Measurements from ENCODE around the gene REST. TPM values are rescaled to one million over a fixed set of nuclear protein-coding genes. Genes with fewer than 3 reads are reported as not detected.

The REST gene
- total and polyA plus RNA-seq, 9 of the 15 experiments (the other 6 are each of a cell fraction or from before 2014, with no cell fraction given), result 2.9 to 24.0 (median 19.2) TPM

- TF ChIP-seq REST (IDR thresholded peaks at IDR 0.05; ENCODE audit: borderline replicate concordance) (no peak), REST (CRISPR knock-in tag; IDR thresholded peaks at IDR 0.05; ENCODE audit: low read depth) (no peak), EP400 (IDR thresholded peaks at IDR 0.05) (peak; percentile 64), TAF15 (IDR thresholded peaks at IDR 0.05; ENCODE audit: low read depth, low read length) (no peak), ATF1 (CRISPR knock-in tag; IDR thresholded peaks at IDR 0.05) (0 out of 2 replicates have a peak, but pooled peaks have one; percentile 38), ATF1 (tag; IDR thresholded peaks at IDR 0.05) (peak; percentile 86), ADNP (tag; IDR thresholded peaks at IDR 0.05) (no peak), CBX1 (IDR thresholded peaks at IDR 0.05; ENCODE audit: low read depth) (no peak), TRIM28 (IDR thresholded peaks at IDR 0.05) (no peak), RFX7 (CRISPR knock-in tag; IDR thresholded peaks at IDR 0.05) (no peak), MAFG (tag; conservative IDR thresholded peaks at IDR 0.05) (no peak)
- TF ChIP-seq, protein P1, sequence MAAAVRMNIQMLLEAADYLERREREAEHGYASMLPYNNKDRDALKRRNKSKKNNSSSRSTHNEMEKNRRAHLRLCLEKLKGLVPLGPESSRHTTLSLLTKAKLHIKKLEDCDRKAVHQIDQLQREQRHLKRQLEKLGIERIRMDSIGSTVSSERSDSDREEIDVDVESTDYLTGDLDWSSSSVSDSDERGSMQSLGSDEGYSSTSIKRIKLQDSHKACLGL (CRISPR knock-in tag; IDR thresholded peaks at IDR 0.05; ENCODE audit: borderline replicate concordance, poor library complexity, severe bottlenecking), result no peak
- TF ChIP-seq, protein P2, sequence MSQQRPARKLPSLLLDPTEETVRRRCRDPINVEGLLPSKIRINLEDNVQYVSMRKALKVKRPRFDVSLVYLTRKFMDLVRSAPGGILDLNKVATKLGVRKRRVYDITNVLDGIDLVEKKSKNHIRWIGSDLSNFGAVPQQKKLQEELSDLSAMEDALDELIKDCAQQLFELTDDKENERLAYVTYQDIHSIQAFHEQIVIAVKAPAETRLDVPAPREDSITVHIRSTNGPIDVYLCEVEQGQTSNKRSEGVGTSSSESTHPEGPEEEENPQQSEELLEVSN (IDR thresholded peaks at IDR 0.05; ENCODE audit: borderline replicate concordance in 1 of 2, extremely low read depth in 1 of 2, insufficient read depth in 1 of 2, insufficient read length in 1 of 2, low read depth in 1 of 2, low read length in 1 of 2, poor library complexity in 1 of 2, severe bottlenecking in 1 of 2), result peak in 1 of 2 experiments; percentile 59
- TF ChIP-seq, protein P3, sequence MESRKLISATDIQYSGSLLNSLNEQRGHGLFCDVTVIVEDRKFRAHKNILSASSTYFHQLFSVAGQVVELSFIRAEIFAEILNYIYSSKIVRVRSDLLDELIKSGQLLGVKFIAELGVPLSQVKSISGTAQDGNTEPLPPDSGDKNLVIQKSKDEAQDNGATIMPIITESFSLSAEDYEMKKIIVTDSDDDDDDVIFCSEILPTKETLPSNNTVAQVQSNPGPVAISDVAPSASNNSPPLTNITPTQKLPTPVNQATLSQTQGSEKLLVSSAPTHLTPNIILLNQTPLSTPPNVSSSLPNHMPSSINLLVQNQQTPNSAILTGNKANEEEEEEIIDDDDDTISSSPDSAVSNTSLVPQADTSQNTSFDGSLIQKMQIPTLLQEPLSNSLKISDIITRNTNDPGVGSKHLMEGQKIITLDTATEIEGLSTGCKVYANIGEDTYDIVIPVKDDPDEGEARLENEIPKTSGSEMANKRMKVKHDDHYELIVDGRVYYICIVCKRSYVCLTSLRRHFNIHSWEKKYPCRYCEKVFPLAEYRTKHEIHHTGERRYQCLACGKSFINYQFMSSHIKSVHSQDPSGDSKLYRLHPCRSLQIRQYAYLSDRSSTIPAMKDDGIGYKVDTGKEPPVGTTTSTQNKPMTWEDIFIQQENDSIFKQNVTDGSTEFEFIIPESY (CRISPR knock-in tag; IDR thresholded peaks at IDR 0.05), result no peak
- TF ChIP-seq, protein P4, sequence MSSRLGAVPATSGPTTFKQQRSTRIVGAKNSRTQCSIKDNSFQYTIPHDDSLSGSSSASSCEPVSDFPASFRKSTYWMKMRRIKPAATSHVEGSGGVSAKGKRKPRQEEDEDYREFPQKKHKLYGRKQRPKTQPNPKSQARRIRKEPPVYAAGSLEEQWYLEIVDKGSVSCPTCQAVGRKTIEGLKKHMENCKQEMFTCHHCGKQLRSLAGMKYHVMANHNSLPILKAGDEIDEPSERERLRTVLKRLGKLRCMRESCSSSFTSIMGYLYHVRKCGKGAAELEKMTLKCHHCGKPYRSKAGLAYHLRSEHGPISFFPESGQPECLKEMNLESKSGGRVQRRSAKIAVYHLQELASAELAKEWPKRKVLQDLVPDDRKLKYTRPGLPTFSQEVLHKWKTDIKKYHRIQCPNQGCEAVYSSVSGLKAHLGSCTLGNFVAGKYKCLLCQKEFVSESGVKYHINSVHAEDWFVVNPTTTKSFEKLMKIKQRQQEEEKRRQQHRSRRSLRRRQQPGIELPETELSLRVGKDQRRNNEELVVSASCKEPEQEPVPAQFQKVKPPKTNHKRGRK (tag; IDR thresholded peaks at IDR 0.05), result no peak
Observed at GRCh38 chr4:56978750-56979303, 71.1 kb downstream of the REST start, which contains the start of gene POLR2B (continued).

All from K562 (cell line).